ENCODE data around the gene REM2.
"Not testable (repeated sequence)": the region's sequence is repeated elsewhere in the genome, so short reads cannot be mapped to it uniquely, and the experiment has no call there.

REM2 gene

DNA sequence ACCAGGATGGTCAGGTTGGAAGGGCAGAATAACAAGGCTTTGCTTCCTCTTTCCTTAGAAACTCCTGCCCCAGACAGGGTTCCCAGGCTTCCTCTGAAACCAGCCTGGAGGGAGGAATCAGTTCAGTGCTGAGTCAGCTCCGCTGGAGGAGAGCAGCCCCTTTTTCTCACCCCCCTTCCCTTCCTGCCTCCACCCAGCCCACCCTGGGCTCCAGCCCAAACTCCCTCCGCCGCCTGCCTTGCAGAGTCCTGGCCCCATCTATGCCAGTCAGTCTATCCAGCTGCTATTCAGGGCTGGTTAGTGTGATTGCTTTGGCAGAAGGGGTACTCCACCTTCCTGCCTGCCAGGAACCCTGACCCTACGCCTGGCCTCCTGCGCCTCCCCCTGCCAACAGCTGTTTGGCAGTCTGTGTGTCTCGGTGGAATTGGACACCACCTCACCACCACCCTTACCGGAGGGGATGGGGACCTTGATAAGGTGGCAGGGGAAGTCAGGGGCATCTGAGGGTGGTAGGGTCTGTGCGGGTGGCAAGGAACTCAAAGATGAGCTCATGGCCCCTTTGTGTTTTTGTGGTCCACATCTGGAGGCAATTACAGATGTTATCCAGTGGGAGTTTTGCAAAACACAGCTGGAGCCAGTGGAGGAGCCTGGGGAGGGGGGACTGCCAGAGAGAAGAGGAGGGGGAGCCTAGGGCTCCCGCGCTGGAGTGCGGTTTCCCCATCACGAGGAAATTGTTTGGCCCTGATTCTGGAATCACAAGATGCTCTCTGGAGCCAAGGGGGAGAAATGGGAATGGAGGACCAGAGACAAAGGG is 34.5 kb upstream of the REM2 start:
- DNase-seq, result no peak

GRCh38 chr14:22849212-22849819 is 33.7 kb upstream of the REM2 start:
- DNase-seq, result no peak

GRCh38 chr14:22850944-22851764 is 31.9 kb upstream of the REM2 start:
- no peak for DNase-seq

DNA sequence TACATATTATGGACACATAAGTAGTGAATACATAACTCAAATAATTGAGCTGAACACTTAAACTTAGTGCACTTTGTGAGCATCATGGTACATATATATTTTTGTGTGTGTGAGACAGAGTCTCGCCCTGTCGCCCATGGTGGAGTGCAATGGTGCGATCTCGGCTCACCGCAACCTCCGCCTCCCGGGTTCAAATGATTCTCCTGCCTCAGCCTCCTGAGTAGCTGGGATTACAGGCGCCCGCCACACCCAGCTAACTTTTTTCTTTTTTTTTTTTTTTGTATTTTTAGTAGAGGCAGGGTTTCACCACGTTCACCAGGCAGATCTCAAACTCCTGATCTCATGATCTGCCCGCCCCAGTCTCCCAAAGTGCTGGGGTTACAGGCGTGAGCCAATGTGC is 30.8 kb upstream of the REM2 start:
- DNase-seq, result not testable (repeated sequence)

GRCh38 chr14:22852599-22852939 is 30.5 kb upstream of the REM2 start:
- DNase-seq, result no peak

- DNase-seq, result peak; percentile 91
These were observed 29.9 kb upstream of the REM2 start for GRCh38 chr14:22852940-22853767.

GRCh38 chr14:22854296-22854695 is 28.7 kb upstream of the REM2 start:
- not testable (repeated sequence) for DNase-seq

- DNase-seq, result no peak
These were observed 27.9 kb upstream of the REM2 start for GRCh38 chr14:22854963-22855724.

GRCh38 chr14:22856428-22856827 is 26.6 kb upstream of the REM2 start:
- DNase-seq, result no peak

DNA sequence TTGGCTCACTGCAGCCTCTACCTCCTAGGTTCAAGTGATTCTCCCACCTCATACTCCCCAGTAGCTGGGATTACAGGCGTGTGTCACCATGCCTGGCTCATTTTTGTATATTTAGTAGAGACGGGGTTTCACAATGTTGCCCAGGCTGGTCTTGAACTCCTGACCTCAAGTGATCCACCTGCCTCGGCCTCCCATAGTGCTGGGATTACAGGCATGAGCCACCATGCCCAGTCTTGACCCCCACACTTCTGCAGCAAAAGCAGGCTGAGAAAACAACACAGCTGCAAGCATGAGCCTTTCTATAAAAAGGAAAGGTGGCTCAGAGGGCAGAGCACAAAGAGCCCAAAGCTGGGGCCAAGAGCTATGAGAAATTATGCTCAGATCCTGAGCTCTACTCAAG is 22.6 kb upstream of the REM2 start:
- DNase-seq, result not testable (repeated sequence)

DNA sequence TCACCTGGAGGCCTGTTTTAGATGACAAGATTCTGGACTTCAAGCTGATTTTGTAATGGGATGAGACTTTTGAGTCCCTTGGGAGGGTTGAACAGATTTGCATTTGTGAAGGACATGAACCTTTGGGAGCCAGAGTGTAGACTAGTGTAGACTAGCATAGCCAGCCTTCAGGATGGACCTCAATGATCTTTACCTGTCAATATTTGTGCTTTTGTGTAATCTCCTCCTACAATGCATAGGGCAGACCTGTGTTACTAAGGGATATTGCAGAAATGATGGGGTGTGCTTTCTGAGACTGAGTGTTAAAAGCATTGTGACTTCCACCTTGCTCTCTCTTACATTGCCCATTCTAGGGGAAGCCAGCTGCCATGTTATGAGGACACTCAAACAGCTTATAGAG is 21.4 kb upstream of the REM2 start:
- no peak for DNase-seq

- no peak for DNase-seq
These were observed 18.0 kb upstream of the REM2 start for GRCh38 chr14:22864979-22865378.

- no peak for DNase-seq
These were observed 17.3 kb upstream of the REM2 start for GRCh38 chr14:22865424-22866405.

- DNase-seq, result no peak
These were observed 16.1 kb upstream of the REM2 start for GRCh38 chr14:22866874-22867273.

DNA sequence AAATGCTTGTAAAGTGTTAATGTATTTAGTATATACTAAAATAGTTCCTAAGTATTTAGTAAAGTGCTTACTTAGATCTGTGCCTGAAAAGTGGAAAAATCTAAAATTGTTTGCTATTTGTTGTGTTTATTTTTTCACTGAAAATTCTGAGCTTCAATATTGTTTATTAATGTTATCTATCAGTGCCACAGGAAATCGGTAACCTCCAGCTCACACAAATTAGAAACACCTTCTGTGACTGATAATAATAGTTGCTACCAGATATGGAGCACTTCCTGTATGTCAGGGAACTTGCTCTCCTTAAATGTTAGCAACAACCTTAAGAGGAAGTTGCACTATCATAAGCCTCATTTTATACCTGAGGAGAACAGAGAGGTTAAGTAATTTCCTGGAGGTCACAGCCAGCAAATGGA is 12.2 kb upstream of the REM2 start:
- DNase-seq, result no peak

DNA sequence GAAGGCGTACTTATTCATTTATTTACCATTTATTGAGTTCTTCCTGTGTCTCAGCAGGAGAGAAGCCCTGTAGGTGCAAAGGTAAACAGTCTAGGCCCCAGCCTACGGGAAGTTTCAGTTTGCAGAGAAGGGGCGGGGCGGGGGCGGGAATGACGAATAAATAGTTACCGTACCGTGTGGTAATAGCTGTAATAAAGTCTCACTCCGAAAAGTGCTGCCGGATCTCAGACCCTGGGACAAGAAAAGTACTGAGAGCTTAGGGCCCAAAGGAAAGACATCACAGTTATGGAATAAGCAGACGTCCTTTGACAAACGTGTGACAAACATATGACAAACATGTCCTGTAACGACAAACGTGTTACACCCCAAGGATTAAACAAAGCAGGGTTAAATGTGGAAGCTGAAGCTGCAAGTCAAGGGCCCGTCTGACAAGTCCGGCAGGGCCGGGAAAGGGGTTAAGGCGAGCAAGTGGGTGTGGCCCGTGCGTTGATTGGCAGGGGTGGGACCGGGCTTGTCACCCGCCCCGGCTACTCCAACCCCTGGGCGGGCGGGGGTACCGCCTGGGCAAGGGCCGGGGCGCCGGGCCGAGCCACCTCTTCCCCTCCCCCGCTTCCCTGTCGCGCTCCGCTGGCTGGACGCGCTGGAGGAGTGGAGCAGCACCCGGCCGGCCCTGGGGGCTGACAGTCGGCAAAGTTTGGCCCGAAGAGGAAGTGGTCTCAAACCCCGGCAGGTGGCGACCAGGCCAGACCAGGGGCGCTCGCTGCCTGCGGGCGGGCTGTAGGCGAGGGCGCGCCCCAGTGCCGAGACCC is 11.6 kb upstream of the REM2 start, which contains the start of gene LRP10:
LRP10 (plus strand) TSS at position 517 of the 809 bp plus-strand sequence. CDS start 564 bp downstream, outside the sequence.
- peak; percentile 87 for DNase-seq

GRCh38 chr14:22872033-22872832 is 10.8 kb upstream of the REM2 start:
- peak; percentile 82 for DNase-seq

GRCh38 chr14:22872833-22873520 is 10.0 kb upstream of the REM2 start:
- DNase-seq, result no peak

All from CD4-positive, alpha-beta T cell treated with Interleukin-17A for 4 hours (primary cell).